Gastrocnemius medialis (tissue), 4 donors: ENCODE measurements around the gene HAT1. TPM values are rescaled to one million over a fixed set of nuclear protein-coding genes. Genes with fewer than 3 reads are reported as not detected.
"Not testable (repeated sequence)": the region's sequence is repeated elsewhere in the genome, so short reads cannot be mapped to it uniquely, and the experiment has no call there.

Source experiments
- ATAC-seq, 2 donors: fragments of 150-250 bp; one replicate each; pipeline ENCODE4 v1.9.1; 2016
- DNase-seq, 2 donors: peaks; one replicate each; pipeline ENCODE4 v3.0.0-alpha.2; 2019
- H3K27ac ChIP-seq, 4 donors: fragments of 200-600 bp; sonication (generic); 1 replicate in 1 of 4; 2 replicates in 3 of 4; pipeline ENCODE4 v1.5.1; 2016 to 2018; ENCODE audit warnings: mild to moderate bottlenecking in 2 of 4, moderate library complexity in 1 of 4
- H3K27me3 ChIP-seq, 3 donors: fragments of 200-600 bp; sonication (generic) in 2 of 3; 1 replicate in 1 of 3; 2 replicates in 2 of 3; pipeline versions ENCODE4 v1.5.1 to v1.6.0; 2016 to 2019; ENCODE audit warnings: mild to moderate bottlenecking in 1 of 3, moderate library complexity in 1 of 3
- H3K36me3 ChIP-seq, 2 donors: fragments of 200-600 bp; sonication (generic) in 1 of 2; one replicate each; pipeline ENCODE4 v1.5.1; 2017 to 2018
- H3K4me1 ChIP-seq, 2 donors: fragments of 200-600 bp; sonication (generic) in 1 of 2; one replicate each; pipeline ENCODE4 v1.5.1; 2016 to 2017; ENCODE audit warnings: mild to moderate bottlenecking in 2 of 2
- H3K4me3 ChIP-seq, 4 donors: fragments of 200-600 bp; sonication (generic) in 3 of 4; 1 replicate in 1 of 4; 2 replicates in 3 of 4; pipeline ENCODE4 v1.5.1; 2016 to 2019; ENCODE audit warnings: mild to moderate bottlenecking in 2 of 4
- H3K9me3 ChIP-seq, 3 donors: fragments of 200-600 bp; sonication (generic) in 2 of 3; 1 replicate in 1 of 3; 2 replicates in 2 of 3; pipeline ENCODE4 v1.5.1; 2016 to 2019
- POLR2A ChIP-seq, 2 donors: fragments of 450-650 bp; IDR thresholded peaks; one replicate each; pipeline ENCODE4 v1.6.1; 2017; ENCODE audit warnings: antibody characterized with exemption in 2 of 2, mild to moderate bottlenecking in 2 of 2, moderate library complexity in 2 of 2
- in situ Hi-C, 4 donors: fragments of 200-750 bp; cut with MboI; loops; one replicate each; pipeline versions ENCODE4 v1.15.0 to v1.8.0; 2017; ENCODE audit warnings: low sequenced_read_pairs in 4 of 4
- intact Hi-C: fragments of 100-400 bp; cut with DNase I; formaldehyde crosslinking; loops from one replicate; pipeline ENCODE4 v1.15.1; 2023; ENCODE audit warnings: low total_unique reads
- total RNA-seq, 4 donors: library from RNA; depleted of rRNA; stranded (reverse); fragments of >200 nt; gene quantifications; one replicate each; pipeline versions ENCODE4 v1.1.0 to v1.2.3, GENCODE V29; 2016
- TF ChIP-seq, protein P1 (sequence below), 5 experiments: fragments of 450-650 bp in 3 of 5; fragments of 200-600 bp in 2 of 5; sonication (generic) in 2 of 5; IDR thresholded peaks in 4 of 5; conservative IDR thresholded peaks in 1 of 5; 1 replicate in 4 of 5; 2 replicates in 1 of 5; pipeline ENCODE4 v1.5.1; 2016 to 2019; ENCODE audit warnings: antibody characterized with exemption in 5 of 5, mild to moderate bottlenecking in 3 of 5, moderate library complexity in 3 of 5

HAT1 gene
- total RNA-seq, 4 donors from 2014 or later = 30.6 to 61.9 (median 50.0) TPM

DNA sequence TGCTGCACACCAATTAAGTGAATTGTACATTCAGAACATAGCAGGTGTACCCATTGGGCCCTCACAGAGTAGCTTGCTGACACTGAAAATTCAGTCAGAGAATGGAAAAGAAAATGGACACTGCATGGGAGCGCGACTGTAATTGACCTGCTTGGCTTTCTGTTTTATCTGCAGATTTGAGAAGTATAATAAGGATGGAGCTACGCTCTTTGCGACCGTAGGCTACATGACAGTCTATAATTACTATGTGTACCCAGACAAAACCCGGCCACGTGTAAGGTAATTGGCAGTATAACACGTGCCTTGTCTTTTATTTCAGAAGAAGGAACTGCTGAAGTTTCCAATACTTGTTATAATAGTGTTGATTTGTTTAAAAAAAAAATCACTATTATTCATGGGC lies 44.0 kb downstream of the HAT1 start:
- intact Hi-C loops (no loop called here), in situ Hi-C loops (no loop called here)
- no peak overlapping the region for H3K27ac ChIP-seq
- peaks cover 0 to 14% of the 10 kb centered on the region in 2 donors for H3K36me3 ChIP-seq
- H3K9me3 ChIP-seq = no peaks in the 10 kb centered on the region
- no peak for TF ChIP-seq POLR2A (IDR thresholded peaks at IDR 0.05)
- TF ChIP-seq, protein P1, sequence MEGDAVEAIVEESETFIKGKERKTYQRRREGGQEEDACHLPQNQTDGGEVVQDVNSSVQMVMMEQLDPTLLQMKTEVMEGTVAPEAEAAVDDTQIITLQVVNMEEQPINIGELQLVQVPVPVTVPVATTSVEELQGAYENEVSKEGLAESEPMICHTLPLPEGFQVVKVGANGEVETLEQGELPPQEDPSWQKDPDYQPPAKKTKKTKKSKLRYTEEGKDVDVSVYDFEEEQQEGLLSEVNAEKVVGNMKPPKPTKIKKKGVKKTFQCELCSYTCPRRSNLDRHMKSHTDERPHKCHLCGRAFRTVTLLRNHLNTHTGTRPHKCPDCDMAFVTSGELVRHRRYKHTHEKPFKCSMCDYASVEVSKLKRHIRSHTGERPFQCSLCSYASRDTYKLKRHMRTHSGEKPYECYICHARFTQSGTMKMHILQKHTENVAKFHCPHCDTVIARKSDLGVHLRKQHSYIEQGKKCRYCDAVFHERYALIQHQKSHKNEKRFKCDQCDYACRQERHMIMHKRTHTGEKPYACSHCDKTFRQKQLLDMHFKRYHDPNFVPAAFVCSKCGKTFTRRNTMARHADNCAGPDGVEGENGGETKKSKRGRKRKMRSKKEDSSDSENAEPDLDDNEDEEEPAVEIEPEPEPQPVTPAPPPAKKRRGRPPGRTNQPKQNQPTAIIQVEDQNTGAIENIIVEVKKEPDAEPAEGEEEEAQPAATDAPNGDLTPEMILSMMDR (IDR thresholded peaks at IDR 0.05 in 4 of 5, conservative IDR thresholded peaks at IDR 0.05 in 1 of 5) = no peak
- no peaks in the 10 kb centered on the region for H3K27me3 ChIP-seq
- no peak overlapping the region for H3K4me3 ChIP-seq
- DNase-seq (no peak), ATAC-seq (no peak)
- H3K4me1 ChIP-seq = no peaks in the 10 kb centered on the region

DNA sequence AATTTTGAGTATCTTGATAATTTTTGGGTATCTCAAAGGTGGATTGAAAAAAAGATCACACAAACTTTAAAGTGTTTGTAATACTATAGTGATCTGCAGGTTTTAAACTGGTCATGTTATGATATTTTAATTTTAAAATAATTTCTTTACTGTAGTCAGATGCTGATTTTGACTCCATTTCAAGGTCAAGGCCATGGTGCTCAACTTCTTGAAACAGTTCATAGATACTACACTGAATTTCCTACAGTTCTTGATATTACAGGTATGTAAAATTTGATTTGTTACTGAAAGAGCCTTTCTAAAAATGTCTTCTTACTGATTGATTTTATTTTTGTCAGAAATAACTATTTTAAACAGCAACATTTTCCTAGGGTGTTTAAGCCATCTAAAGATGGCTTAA lies 44.4 kb downstream of the HAT1 start:
- TF ChIP-seq POLR2A (IDR thresholded peaks at IDR 0.05) = no peak
- TF ChIP-seq, protein P1 (IDR thresholded peaks at IDR 0.05 in 4 of 5, conservative IDR thresholded peaks at IDR 0.05 in 1 of 5) = no peak
- Histone ChIP-seq H3K36me3 (peaks cover 0 to 14% of the 10 kb centered on the region in 2 donors), H3K27ac (no peak overlapping the region), H3K9me3 (no peaks in the 10 kb centered on the region), H3K27me3 (no peaks in the 10 kb centered on the region), H3K4me3 (no peak overlapping the region), H3K4me1 (no peaks in the 10 kb centered on the region)
- DNase-seq = no peak
- in situ Hi-C loops = no loop called here
- intact Hi-C loops = no loop called here
- ATAC-seq = no peak

DNA sequence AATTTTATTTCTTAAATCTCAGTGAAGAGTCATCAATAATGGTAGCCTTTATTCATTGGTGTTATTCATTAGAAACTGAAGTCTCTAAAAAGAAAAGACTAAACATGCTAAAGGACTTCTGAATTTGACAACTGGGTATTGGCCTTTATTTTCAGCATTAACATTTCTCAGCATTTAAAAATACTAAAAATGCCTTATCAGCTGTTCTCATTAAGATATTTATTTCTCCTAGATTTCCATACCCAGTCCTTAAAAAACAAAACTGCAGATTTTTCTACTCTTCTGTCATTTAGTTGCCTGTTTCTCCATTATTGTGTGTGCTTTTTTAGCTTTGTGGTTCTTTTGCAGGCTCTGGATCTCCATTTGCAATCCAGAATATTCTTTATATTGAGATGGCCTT lies 46.2 kb downstream of the HAT1 start:
- H3K27me3 ChIP-seq = no peaks in the 10 kb centered on the region
- ATAC-seq (no peak), DNase-seq (no peak)
- H3K9me3 ChIP-seq = no peaks in the 10 kb centered on the region
- H3K27ac ChIP-seq = no peak overlapping the region
- in situ Hi-C loops = no loop called here
- no peak overlapping the region for H3K4me3 ChIP-seq
- intact Hi-C loops = no loop called here
- TF ChIP-seq, protein P1 (IDR thresholded peaks at IDR 0.05 in 4 of 5, conservative IDR thresholded peaks at IDR 0.05 in 1 of 5) = no peak
- no peak for TF ChIP-seq POLR2A (IDR thresholded peaks at IDR 0.05)
- peaks cover 0 to 19% of the 10 kb centered on the region in 2 donors for H3K36me3 ChIP-seq
- no peaks in the 10 kb centered on the region for H3K4me1 ChIP-seq

DNA sequence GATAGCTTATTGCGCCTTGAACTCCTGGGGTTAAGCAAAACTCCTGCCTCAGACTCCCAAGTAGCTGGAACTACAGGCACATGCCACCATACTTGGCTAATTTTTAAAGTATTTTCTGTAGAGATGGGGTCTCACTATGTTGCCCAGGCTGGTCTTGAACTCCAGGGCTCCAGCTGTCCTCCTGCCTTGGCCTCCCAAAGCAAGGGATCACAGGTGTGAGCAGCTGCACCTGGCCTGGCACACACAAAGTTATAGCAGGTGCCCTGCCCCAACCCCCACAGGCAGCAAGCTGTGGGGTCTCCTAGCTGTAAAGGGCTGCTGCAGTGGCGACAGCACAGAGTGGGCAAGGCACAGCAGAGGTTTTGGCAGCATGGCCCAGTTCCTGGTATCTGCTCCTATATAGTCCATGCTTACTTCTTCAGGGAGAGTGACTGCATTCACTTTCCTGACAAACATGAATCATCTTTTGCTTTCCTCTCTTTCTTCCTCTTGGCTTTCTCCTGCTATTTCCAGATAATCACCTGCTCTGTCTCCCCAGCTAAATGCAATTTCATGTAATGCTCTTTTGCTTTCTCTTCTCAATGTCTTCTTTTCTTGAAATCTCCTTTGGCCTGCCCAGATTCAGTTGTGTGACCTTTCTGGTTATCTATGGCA lies 50.2 kb downstream of the HAT1 start:
- intact Hi-C loops (no loop called here), in situ Hi-C loops (no loop called here)
- H3K4me3 ChIP-seq = no peak overlapping the region
- H3K4me1 ChIP-seq = no peaks in the 10 kb centered on the region
- no peak overlapping the region for H3K27ac ChIP-seq
- no peaks in the 10 kb centered on the region for H3K27me3 ChIP-seq
- DNase-seq (no peak), ATAC-seq (no peak)
- H3K9me3 ChIP-seq = no peaks in the 10 kb centered on the region
- H3K36me3 ChIP-seq = peaks cover 0 to 16% of the 10 kb centered on the region in 2 donors
- TF ChIP-seq POLR2A (IDR thresholded peaks at IDR 0.05) = no peak
- TF ChIP-seq, protein P1 (IDR thresholded peaks at IDR 0.05 in 4 of 5, conservative IDR thresholded peaks at IDR 0.05 in 1 of 5) = no peak

DNA sequence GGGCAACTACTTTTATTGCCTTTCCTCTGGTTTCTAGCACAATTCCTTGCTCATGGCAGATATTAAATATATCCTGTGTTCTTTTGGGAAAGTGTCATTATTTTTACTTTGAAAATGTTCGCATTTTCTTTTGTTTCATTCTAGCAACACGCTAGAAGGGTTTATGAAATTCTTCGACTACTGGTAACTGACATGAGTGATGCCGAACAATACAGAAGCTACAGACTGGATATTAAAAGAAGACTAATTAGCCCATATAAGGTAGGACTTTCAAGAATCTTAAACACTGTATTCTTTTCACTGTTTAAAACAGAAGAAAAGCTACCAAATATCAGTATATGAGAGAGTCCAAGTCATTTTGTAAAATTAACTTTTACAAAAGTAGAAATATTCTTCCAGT lies 56.8 kb downstream of the HAT1 start:
- no peak overlapping the region for H3K27ac ChIP-seq
- peaks cover 0 to 37% of the 10 kb centered on the region in 2 donors for H3K36me3 ChIP-seq

DNA sequence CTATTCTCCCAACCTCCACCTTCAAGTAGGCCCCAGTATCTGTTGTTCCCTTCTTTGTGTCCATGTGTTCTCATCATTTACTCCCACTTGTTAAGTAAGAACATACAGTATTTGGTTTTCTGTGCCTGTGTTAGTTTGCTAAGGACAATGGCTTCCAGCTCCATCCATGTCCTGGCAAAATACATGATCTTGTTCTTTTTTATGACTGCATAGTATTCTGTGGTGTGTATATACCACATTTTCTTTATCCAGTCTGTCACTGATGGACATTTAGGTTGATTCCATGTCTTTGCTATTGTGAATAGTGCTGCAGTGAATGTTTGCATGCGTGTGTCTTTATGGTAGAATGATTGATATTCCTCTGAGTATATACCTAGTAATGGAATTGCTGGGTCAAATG lies 61.7 kb downstream of the HAT1 start:
- H3K36me3 ChIP-seq = peaks cover 0 to 17% of the 10 kb centered on the region in 2 donors
- intact Hi-C loops, H3K9me3 ChIP-seq, H3K27ac ChIP-seq, in situ Hi-C loops, H3K4me1 ChIP-seq, ATAC-seq, DNase-seq, H3K4me3 ChIP-seq, H3K27me3 ChIP-seq: not testable (repeated sequence)

More for the DNA sequence above, 56.8 kb downstream of the HAT1 start:
- no peak overlapping the region for H3K4me3 ChIP-seq
- in situ Hi-C loops = no loop called here
- intact Hi-C loops = no loop called here
- TF ChIP-seq POLR2A (IDR thresholded peaks at IDR 0.05) = no peak
- TF ChIP-seq, protein P1 (IDR thresholded peaks at IDR 0.05 in 4 of 5, conservative IDR thresholded peaks at IDR 0.05 in 1 of 5) = no peak
- H3K4me1 ChIP-seq = no peaks in the 10 kb centered on the region
- no peaks in the 10 kb centered on the region for H3K9me3 ChIP-seq
- no peak for DNase-seq
- no peak for ATAC-seq
- no peaks in the 10 kb centered on the region for H3K27me3 ChIP-seq
